Stomach (tissue), 4 donors: ENCODE data around the gene FAHD1.
"Not testable (repeated sequence)": the region's sequence is repeated elsewhere in the genome, so short reads cannot be mapped to it uniquely, and the experiment has no call there.

Experiments
- POLR2A ChIP-seq, 4 donors: fragments of 450-650 bp; IDR thresholded peaks; one replicate each; pipeline ENCODE4 v1.6.1; 2016; ENCODE audit warnings: antibody characterized with exemption in 4 of 4, control low read depth in 2 of 4, mild to moderate bottlenecking in 1 of 4, moderate library complexity in 1 of 4
- TF ChIP-seq, protein P1 (sequence below), 7 experiments: fragments of 450-650 bp in 4 of 7; fragments of 200-600 bp in 3 of 7; sonication (generic) in 3 of 7; IDR thresholded peaks; one replicate each; pipeline ENCODE4 v1.5.1; 2016 to 2019; ENCODE audit warnings: antibody characterized with exemption in 7 of 7, control low read depth in 2 of 7, mild to moderate bottlenecking in 1 of 7

DNA sequence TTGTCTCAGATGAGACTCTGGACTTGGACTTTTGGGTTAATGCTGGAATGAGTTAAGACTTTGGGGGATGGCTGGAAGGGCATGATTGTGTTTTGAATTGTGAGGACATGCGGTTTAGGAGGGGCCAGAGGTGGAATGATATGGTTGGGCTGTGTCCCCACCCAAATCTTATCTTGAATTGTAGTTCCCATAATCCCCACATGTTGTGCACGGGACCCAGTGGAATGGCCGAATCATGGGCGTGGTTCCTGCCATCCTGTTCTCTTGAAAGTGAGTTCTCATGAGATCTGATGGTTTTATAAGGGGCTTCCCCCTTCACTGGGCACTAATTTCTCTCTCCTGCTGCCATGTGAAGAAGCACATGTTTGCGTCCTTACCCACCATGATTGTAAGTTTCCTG lies 27.7 kb upstream of the FAHD1 start:
- not testable (repeated sequence) for TF ChIP-seq POLR2A (IDR thresholded peaks at IDR 0.05)
- TF ChIP-seq, protein P1, sequence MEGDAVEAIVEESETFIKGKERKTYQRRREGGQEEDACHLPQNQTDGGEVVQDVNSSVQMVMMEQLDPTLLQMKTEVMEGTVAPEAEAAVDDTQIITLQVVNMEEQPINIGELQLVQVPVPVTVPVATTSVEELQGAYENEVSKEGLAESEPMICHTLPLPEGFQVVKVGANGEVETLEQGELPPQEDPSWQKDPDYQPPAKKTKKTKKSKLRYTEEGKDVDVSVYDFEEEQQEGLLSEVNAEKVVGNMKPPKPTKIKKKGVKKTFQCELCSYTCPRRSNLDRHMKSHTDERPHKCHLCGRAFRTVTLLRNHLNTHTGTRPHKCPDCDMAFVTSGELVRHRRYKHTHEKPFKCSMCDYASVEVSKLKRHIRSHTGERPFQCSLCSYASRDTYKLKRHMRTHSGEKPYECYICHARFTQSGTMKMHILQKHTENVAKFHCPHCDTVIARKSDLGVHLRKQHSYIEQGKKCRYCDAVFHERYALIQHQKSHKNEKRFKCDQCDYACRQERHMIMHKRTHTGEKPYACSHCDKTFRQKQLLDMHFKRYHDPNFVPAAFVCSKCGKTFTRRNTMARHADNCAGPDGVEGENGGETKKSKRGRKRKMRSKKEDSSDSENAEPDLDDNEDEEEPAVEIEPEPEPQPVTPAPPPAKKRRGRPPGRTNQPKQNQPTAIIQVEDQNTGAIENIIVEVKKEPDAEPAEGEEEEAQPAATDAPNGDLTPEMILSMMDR (IDR thresholded peaks at IDR 0.05), result not testable (repeated sequence)
